Left ventricle myocardium inferior (tissue), 1 donor: ENCODE data around the gene UNC93A. TPM values are rescaled to one million over a fixed set of nuclear protein-coding genes. Genes with fewer than 3 reads are reported as not detected.
A peak's percentile ranks its signal among the peaks of the same experiment; 100 is the strongest.
"Not testable (repeated sequence)": the region's sequence is repeated elsewhere in the genome, so short reads cannot be mapped to it uniquely, and the experiment has no call there.

Experiments
- DNase-seq: peaks from one replicate; pipeline ENCODE4 v3.0.0-alpha.2; 2020
- H3K27ac ChIP-seq: fragments of 200-600 bp; replicated peaks from 2 replicates; pipeline ENCODE4 v1.8.0; 2021
- H3K27me3 ChIP-seq: fragments of 200-600 bp; 2 replicates; pipeline ENCODE4 v1.8.0; 2021; ENCODE audit warnings: low read depth
- H3K36me3 ChIP-seq: fragments of 200-600 bp; 2 replicates; pipeline ENCODE4 v1.8.0; 2021
- H3K4me1 ChIP-seq: fragments of 200-600 bp; 2 replicates; pipeline ENCODE4 v1.8.0; 2021
- H3K4me3 ChIP-seq: fragments of 200-600 bp; 2 replicates; pipeline ENCODE4 v1.8.0; 2021; ENCODE audit warnings: mild to moderate bottlenecking, moderate library complexity
- H3K9me3 ChIP-seq: fragments of 200-600 bp; replicated peaks from 2 replicates; pipeline ENCODE4 v1.8.0; 2021
- intact Hi-C: fragments of 100-400 bp; cut with micrococcal nuclease; formaldehyde crosslinking; loops from one replicate; pipeline ENCODE4 v1.11.0; 2022
- total RNA-seq: library from RNA; stranded (reverse); fragmentation: NEBNext Ultra II Directional; extraction: Animal tissue kit (Norgen Biotek cat#: 25700); gene quantifications from one replicate; pipeline ENCODE4 v1.2.1, GENCODE V29; 2021
- TF ChIP-seq, protein P1 (sequence below): fragments of 200-600 bp; IDR thresholded peaks from 2 replicates; pipeline ENCODE4 v1.8.0; 2021; ENCODE audit warnings: antibody characterized with exemption, mild to moderate bottlenecking, borderline replicate concordance
- donor health status: DM: no; HTN: yes; CAD: no; lungs with severe emphysema.

The UNC93A gene
- total RNA-seq, 1 donor from 2014 or later: not detected

DNA sequence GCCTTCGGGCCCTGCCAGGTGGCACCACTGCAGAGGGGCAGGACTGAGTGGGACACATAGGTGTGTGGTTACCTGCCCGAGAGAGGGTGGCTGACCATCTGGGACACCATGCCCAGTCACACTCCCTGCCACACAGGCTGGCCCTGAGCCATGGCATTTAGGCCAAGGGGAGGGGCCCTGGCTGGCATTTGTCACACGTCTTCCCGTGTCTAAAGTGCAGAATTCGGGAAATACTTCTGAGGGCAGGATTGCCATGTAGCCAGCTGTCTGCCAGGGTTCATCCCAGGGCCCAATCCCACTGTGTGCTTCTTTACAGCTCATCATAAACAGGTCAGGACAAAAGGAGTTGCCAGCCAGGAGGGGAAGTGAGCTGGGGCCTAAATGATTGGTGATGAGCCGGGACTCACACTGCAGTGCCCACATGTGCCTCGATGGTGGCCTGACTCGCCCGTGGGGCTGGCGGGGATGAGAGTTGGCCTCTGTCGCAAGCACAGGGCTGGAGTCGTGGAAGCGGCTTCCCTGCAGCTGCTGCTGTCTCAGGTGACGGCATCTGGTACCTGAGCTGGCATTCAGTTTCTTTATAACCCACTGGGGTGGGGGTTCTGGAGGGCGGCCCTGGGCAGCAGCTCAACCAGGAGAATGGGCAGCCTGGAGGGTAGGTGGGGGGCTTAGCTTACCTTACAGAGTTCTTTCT, 5.9 kb upstream of the UNC93A start:
- Histone ChIP-seq H3K4me3 (no peak overlapping the region), H3K27ac (no peak overlapping the region), H3K9me3 (no peaks in the 10 kb centered on the region), H3K27me3 (peaks cover 17% of the 10 kb centered on the region), H3K36me3 (no peaks in the 10 kb centered on the region), H3K4me1 (no peaks in the 10 kb centered on the region)
- DNase-seq: no peak
- TF ChIP-seq, protein P1, sequence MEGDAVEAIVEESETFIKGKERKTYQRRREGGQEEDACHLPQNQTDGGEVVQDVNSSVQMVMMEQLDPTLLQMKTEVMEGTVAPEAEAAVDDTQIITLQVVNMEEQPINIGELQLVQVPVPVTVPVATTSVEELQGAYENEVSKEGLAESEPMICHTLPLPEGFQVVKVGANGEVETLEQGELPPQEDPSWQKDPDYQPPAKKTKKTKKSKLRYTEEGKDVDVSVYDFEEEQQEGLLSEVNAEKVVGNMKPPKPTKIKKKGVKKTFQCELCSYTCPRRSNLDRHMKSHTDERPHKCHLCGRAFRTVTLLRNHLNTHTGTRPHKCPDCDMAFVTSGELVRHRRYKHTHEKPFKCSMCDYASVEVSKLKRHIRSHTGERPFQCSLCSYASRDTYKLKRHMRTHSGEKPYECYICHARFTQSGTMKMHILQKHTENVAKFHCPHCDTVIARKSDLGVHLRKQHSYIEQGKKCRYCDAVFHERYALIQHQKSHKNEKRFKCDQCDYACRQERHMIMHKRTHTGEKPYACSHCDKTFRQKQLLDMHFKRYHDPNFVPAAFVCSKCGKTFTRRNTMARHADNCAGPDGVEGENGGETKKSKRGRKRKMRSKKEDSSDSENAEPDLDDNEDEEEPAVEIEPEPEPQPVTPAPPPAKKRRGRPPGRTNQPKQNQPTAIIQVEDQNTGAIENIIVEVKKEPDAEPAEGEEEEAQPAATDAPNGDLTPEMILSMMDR: no peak
- intact Hi-C loops: no loop called here

DNA sequence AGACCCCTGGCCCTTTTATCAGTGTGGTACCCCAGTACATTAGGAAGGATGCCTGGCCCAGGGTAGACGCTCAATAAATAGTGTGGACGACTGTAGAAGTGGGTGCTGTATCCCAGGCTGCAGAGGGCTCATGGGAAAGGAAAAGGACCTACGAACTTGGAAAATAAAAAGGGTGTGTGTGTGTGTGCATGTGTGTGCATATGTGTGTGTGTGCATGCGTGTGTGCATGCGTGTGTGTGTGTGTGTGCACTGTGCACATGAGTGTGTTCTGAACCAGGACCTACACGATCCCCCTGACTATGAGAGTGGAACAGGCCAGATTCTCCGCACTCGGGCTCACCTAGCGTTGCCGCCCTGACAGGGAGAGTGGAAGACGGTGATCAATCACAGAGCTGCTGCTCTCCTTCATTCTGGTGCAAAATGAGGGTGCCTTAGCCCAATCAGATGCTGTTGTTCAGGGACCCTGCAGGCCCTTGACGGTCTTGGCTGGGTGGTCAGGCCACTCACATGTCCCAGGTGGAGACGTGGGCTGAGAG, 3.5 kb upstream of the UNC93A start:
- intact Hi-C loops: no loop called here
- H3K4me1 ChIP-seq: no peaks in the 10 kb centered on the region

DNA sequence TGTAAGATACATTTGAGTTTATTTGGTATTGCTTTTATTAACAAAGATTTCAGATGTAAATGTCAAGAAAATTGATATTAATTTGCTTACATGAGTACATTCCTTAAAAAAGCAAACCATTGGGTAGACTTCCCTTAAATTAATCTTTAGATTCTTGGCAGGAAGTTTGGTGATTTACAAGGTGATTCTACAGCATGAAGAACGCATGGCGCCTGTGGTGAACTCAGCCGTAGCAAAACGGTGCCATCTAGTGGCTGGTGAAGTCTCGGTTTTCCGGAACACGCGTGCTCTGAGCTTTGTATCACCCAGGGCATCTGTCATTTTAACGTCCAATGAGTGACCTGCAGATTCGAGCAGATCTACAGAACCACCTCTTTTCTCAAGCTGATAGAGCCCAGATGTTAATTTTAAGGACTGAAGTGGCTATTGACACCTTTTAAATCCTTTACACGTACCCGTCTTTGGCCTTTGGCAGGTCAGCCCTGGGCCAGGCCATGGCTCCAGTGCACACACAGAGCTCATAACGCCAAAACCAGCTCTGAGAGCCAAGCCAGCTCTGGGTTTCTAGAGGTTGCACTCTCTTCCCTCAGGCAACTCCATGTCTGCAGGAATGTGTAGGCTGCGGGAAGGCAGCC, 2.4 kb upstream of the UNC93A start:
- H3K4me3 ChIP-seq, H3K9me3 ChIP-seq, H3K4me1 ChIP-seq, H3K27me3 ChIP-seq, H3K27ac ChIP-seq, intact Hi-C loops, H3K36me3 ChIP-seq, DNase-seq: not testable (repeated sequence)
- TF ChIP-seq, protein P1: peak; percentile 74

More for the DNA sequence above, 3.5 kb upstream of the UNC93A start:
- Histone ChIP-seq H3K27ac (no peak overlapping the region), H3K27me3 (peaks cover 6% of the 10 kb centered on the region), H3K4me3 (no peak overlapping the region), H3K9me3 (no peaks in the 10 kb centered on the region), H3K36me3 (no peaks in the 10 kb centered on the region)
- TF ChIP-seq, protein P1: no peak
- no peak for DNase-seq

DNA sequence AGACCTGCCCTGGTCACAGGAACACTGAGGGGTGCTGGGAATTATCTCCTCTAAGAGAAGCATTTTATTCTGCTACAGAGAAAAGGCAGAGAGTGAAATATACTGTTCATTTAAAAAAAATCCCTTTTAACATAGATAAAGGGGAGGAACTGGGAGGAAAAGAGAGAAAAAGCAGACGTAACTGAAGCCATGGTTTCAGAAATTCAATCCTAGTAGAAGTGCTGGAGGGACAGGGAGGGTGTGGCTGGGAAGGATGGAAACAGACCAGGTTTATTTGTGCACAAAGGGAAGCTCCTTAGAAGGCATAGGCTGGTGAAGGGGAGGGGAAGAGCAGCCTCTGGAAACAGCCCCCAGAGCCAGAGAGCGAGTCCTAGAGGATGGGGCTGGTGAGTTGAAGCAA, 1.8 kb upstream of the UNC93A start:
- H3K27ac ChIP-seq, DNase-seq, H3K9me3 ChIP-seq, H3K4me3 ChIP-seq, intact Hi-C loops, H3K4me1 ChIP-seq, H3K36me3 ChIP-seq, H3K27me3 ChIP-seq: not testable (repeated sequence)

DNA sequence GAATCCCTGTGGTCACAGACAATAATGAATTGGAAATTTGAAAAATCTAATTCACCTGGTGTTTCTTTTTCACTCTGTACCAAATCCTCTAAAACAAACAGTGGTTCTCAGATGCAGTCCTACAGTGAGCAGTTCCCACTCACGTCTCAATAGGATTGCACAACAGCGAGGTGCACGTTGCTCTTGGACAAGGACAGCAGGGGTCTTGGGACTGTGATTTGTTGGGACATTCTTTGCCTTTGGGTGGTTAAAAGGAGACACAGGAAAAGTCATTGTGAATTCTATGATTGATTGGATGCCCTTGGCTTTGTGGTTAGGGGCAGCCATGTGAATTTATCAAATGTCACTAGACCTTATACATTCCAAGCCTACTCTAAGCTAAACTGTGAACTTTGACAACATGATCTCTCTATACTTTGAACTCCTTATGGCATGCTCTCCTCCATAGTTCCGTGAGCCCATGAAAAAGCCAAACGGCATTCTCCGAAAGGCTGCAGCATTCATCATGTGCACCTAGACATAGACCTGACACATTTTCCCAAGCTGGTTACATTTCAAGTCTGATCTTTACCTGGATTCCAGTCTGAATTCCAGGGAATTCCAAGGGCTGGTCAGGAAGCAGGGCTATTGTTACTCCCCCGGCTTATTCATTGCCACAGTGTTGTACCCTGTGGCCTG, 647 bp downstream of the UNC93A start:
- Histone ChIP-seq H3K9me3 (no peaks in the 10 kb centered on the region), H3K27ac (no peak overlapping the region), H3K4me3 (no peak overlapping the region), H3K4me1 (no peaks in the 10 kb centered on the region), H3K36me3 (no peaks in the 10 kb centered on the region), H3K27me3 (peaks cover 9% of the 10 kb centered on the region)
- TF ChIP-seq, protein P1: no peak
- no peak for DNase-seq
- intact Hi-C loops: no loop called here
